Measurements from ENCODE around the gene MBNL3.

Gene MBNL3

DNA sequence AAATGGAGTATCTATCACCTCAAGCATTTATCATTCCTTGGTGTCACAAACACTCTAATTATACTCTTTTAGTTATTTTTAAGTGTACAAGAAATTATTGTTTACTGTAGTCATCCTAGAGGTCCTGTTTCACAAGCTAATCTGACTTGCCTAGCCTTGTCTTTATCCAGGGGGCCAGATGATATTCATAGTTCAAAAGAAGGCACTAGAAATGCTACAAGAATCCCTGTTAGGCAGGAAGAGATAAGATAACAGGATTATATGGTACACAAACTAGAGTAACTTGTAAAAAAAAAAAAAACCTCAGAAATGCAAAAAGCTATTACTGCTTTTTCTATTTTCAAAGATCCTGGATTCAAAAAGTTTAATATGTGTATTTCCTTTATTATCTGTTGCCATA is 95.8 kb downstream of the MBNL3 start:
- no peaks in the 10 kb centered on the region for H3K9me3 ChIP-seq (ENCODE audit: low read depth, low read length)
- no peak for TF ChIP-seq POLR2AphosphoS5 (IDR thresholded peaks at IDR 0.05; ENCODE audit: borderline replicate concordance, low read depth, low read length)
- no peak for TF ChIP-seq FOXP2 (optimal IDR thresholded peaks at IDR 0.05; ENCODE audit: control extremely low read depth, extremely low read length, insufficient read depth)
- no peak for TF ChIP-seq EZH2 (IDR thresholded peaks at IDR 0.05)
- no peak overlapping the region for H3K9ac ChIP-seq (ENCODE audit: insufficient read length)
- H3K36me3 ChIP-seq (ENCODE audit: insufficient read depth, low read length) = no peaks in the 10 kb centered on the region; the same call in 1 of the 2 replicates
- H3K4me3 ChIP-seq = no peak overlapping the region
- H3K27ac ChIP-seq = no peak overlapping the region
- DNase-seq (ENCODE audit: low read depth, low spot score) = no peak

DNA sequence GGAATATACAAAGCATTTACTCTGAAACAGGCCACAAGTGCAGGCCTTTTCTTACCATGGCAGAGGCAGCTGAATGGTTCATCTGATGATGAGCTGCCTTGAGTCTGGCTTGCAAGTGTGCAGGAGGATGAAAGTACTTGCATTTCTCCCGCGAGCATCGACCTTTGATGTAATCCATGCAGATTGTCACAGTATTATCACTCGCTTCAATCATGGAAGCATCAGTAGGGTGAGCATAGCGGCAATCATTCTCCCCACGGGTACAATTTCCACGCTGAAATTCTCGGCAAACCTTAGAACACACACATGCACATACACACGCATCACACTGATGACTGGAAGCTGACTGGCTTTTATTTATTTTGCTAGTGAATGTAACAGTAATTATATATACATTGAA is 98.0 kb downstream of the MBNL3 start:
- DNase-seq (ENCODE audit: low read depth, low spot score) = no peak
- Histone ChIP-seq H3K4me3 (no peak overlapping the region), H3K36me3 (ENCODE audit: insufficient read depth, low read length) (no peaks in the 10 kb centered on the region; the same call in 1 of the 2 replicates), H3K9me3 (ENCODE audit: low read depth, low read length) (no peaks in the 10 kb centered on the region), H3K9ac (ENCODE audit: insufficient read length) (no peak overlapping the region), H3K27ac (no peak overlapping the region)
- TF ChIP-seq POLR2AphosphoS5 (IDR thresholded peaks at IDR 0.05; ENCODE audit: borderline replicate concordance, low read depth, low read length) = no peak
- no peak for TF ChIP-seq FOXP2 (optimal IDR thresholded peaks at IDR 0.05; ENCODE audit: control extremely low read depth, extremely low read length, insufficient read depth)
- no peak for TF ChIP-seq EZH2 (IDR thresholded peaks at IDR 0.05)

DNA sequence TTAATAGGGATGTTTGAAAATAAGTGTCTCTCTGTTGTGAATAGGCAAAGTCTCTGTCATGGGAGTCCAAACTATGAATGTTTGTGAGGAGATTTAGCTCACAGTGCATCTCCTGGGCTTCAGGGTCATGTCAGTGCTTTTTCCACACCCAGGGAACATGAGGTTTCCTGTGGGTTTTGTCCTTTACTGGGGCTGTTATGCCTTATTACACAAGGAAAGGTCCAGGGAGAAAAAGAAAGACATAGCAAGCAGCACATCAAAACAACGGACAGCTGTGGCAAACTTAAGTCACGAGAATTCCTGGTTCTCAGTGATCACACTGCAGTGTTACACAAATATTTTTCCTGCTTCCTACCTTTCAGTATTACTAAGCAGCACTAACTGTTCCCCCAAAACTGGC is 99.4 kb downstream of the MBNL3 start:
- H3K9ac ChIP-seq (ENCODE audit: insufficient read length) = no peak overlapping the region
- H3K27ac ChIP-seq = no peak overlapping the region
- no peaks in the 10 kb centered on the region; the same call in 1 of the 2 replicates for H3K36me3 ChIP-seq (ENCODE audit: insufficient read depth, low read length)
- no peak for DNase-seq (ENCODE audit: low read depth, low spot score)
- TF ChIP-seq EZH2 (IDR thresholded peaks at IDR 0.05) (no peak), POLR2AphosphoS5 (IDR thresholded peaks at IDR 0.05; ENCODE audit: borderline replicate concordance, low read depth, low read length) (no peak), FOXP2 (optimal IDR thresholded peaks at IDR 0.05; ENCODE audit: control extremely low read depth, extremely low read length, insufficient read depth) (no peak)
- H3K4me3 ChIP-seq = no peak overlapping the region
- H3K9me3 ChIP-seq (ENCODE audit: low read depth, low read length) = no peaks in the 10 kb centered on the region

DNA sequence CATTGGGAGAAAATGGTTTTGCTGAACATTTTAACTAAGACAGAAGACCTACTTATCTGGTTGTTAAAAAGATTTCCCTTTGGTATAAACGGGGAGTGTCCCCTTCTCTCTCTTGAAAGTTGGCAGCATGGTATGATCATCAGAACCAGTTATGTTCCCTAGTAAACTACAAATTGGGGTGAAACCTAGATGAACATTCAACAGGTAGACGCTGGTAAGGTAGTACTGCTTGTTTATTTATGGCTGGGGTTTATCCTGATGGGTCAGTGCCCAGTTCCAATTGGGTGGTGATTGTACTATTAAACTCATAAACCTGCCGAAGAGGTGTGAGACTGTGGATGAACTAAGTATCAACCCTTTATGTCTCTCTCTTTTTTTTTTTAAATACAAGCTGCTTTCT is 100.5 kb downstream of the MBNL3 start:
- H3K4me3 ChIP-seq = no peak overlapping the region
- no peak overlapping the region for H3K27ac ChIP-seq
- TF ChIP-seq EZH2 (IDR thresholded peaks at IDR 0.05) (no peak), POLR2AphosphoS5 (IDR thresholded peaks at IDR 0.05; ENCODE audit: borderline replicate concordance, low read depth, low read length) (no peak)
- H3K36me3 ChIP-seq (ENCODE audit: insufficient read depth, low read length) = no peaks in the 10 kb centered on the region; the same call in 1 of the 2 replicates
- DNase-seq (ENCODE audit: low read depth, low spot score) = no peak
- no peak overlapping the region for H3K9ac ChIP-seq (ENCODE audit: insufficient read length)
- H3K9me3 ChIP-seq (ENCODE audit: low read depth, low read length) = no peaks in the 10 kb centered on the region

DNA sequence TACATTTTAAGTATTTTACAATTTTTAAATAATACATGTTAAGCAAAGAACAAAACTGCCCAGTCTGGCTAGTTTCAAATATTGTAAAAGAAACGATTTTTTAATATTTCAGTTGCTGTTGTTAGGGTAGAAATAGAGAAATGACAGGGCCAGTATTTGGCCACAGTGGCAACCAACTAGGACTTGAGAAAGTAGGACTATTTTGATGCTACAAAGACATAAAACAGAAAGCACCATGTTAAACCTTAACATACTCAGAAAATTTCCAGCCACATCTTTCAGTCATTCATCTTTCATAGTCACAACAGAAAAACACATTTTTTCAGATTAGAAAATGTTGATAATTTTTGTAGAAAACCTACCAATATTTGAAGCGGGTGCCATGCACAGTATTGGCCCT is 104.5 kb downstream of the MBNL3 start:
- no peak overlapping the region for H3K4me3 ChIP-seq
- no peaks in the 10 kb centered on the region for H3K36me3 ChIP-seq (ENCODE audit: insufficient read depth, low read length)

DNA sequence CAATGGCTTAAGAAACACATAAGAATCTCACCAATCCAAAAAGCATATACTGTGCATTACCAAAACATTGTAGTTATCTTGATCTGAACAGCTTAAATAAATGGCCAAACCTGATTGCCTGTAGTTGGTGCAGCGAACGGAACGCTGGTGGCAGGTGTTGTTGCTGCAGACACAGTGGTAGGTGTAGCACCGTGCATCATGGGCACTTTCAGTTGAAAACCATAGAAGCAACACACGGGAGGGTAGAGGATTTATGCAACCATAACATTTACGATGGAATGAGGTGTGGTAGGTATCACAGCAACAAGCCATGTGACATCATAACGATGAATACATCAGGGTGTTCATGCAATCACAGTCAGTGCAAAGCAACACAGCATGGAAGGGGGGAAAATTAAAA is 106.8 kb downstream of the MBNL3 start:
- Histone ChIP-seq H3K27ac (no peak overlapping the region), H3K4me3 (no peak overlapping the region), H3K36me3 (ENCODE audit: insufficient read depth, low read length) (no peaks in the 10 kb centered on the region), H3K9ac (ENCODE audit: insufficient read length) (no peak overlapping the region), H3K9me3 (ENCODE audit: low read depth, low read length) (no peaks in the 10 kb centered on the region)
- DNase-seq (ENCODE audit: low read depth, low spot score) = no peak
- TF ChIP-seq EZH2 (IDR thresholded peaks at IDR 0.05) (no peak), POLR2AphosphoS5 (IDR thresholded peaks at IDR 0.05; ENCODE audit: borderline replicate concordance, low read depth, low read length) (no peak), FOXP2 (optimal IDR thresholded peaks at IDR 0.05; ENCODE audit: control extremely low read depth, extremely low read length, insufficient read depth) (no peak)

More for the DNA sequence above, 104.5 kb downstream of the MBNL3 start:
- no peak for DNase-seq (ENCODE audit: low read depth, low spot score)
- Histone ChIP-seq H3K9ac (ENCODE audit: insufficient read length) (no peak overlapping the region), H3K27ac (no peak overlapping the region), H3K9me3 (ENCODE audit: low read depth, low read length) (no peaks in the 10 kb centered on the region)
- TF ChIP-seq POLR2AphosphoS5 (IDR thresholded peaks at IDR 0.05; ENCODE audit: borderline replicate concordance, low read depth, low read length) (no peak), EZH2 (IDR thresholded peaks at IDR 0.05) (no peak), FOXP2 (optimal IDR thresholded peaks at IDR 0.05; ENCODE audit: control extremely low read depth, extremely low read length, insufficient read depth) (no peak)

DNA sequence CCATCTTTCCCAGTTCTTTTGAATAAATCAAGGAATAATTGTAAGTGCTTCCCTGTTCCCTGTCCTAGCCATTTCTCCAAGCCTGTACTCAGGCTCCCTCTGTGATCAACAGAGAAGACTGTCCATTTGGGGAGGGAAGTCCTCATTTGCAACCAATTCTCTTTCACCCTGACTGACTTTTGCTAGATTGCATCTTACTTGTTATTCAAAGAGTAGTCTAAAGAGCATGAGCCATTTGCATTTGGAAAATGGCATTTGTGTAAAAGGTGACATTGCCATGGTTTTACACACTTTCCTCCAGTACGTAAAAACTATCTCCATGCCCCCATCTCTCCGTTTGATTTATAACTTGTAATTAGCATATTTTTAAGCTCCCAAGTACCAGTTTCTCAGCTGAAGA is 110.6 kb downstream of the MBNL3 start:
- TF ChIP-seq POLR2AphosphoS5 (IDR thresholded peaks at IDR 0.05; ENCODE audit: borderline replicate concordance, low read depth, low read length) = no peak
- TF ChIP-seq FOXP2 (optimal IDR thresholded peaks at IDR 0.05; ENCODE audit: control extremely low read depth, extremely low read length, insufficient read depth) = no peak
- no peak for TF ChIP-seq EZH2 (IDR thresholded peaks at IDR 0.05)
- Histone ChIP-seq H3K9ac (ENCODE audit: insufficient read length) (no peak overlapping the region), H3K4me3 (no peak overlapping the region), H3K27ac (no peak overlapping the region), H3K9me3 (ENCODE audit: low read depth, low read length) (no peaks in the 10 kb centered on the region), H3K36me3 (ENCODE audit: insufficient read depth, low read length) (no peaks in the 10 kb centered on the region)
- no peak for DNase-seq (ENCODE audit: low read depth, low spot score)

DNA sequence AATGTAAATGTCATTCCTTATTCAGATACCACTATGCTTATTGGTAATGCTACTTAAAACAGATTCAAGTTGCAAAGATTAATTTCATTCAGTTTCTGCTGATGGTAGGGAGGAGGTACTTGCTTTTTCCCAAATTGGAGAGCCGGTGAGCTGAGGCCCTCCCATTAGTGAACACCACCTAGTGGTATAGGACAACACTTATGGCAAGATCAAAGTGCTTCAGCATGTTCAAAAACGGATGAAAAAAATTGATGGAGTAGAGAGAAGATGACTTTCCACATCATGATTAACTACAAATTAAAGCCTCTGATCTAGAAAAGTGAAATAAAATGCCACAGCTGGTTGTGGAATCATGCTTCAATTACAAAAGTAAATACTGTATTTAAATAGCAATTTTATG is 112.9 kb downstream of the MBNL3 start:
- no peak for TF ChIP-seq EZH2 (IDR thresholded peaks at IDR 0.05)
- TF ChIP-seq POLR2AphosphoS5 (IDR thresholded peaks at IDR 0.05; ENCODE audit: borderline replicate concordance, low read depth, low read length) = no peak
- TF ChIP-seq FOXP2 (optimal IDR thresholded peaks at IDR 0.05; ENCODE audit: control extremely low read depth, extremely low read length, insufficient read depth) = no peak

DNA sequence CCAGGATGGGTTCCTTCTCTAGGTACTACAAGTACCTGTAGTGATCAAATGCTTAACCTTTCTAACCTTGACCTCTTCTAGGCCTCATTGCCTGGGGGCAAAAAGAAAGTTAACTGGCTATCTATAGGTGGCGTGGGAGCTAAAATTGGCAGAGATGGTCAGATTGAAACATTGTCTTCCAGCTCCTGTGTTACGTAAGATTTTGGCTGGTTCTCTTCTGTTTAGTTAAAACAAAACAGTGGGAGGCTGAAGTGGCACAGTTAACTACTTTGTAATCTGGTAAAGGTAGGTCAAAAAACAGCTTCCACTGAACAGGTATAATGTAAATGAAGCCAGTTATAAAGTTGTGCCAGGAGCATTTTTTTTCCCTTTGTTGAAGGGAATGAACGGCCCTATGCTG is 115.2 kb downstream of the MBNL3 start:
- DNase-seq (ENCODE audit: low read depth, low spot score) = no peak
- Histone ChIP-seq H3K9ac (ENCODE audit: insufficient read length) (no peak overlapping the region), H3K36me3 (ENCODE audit: insufficient read depth, low read length) (no peaks in the 10 kb centered on the region), H3K4me3 (no peak overlapping the region), H3K27ac (no peak overlapping the region), H3K9me3 (ENCODE audit: low read depth, low read length) (no peaks in the 10 kb centered on the region)
- TF ChIP-seq EZH2 (IDR thresholded peaks at IDR 0.05) (no peak), FOXP2 (optimal IDR thresholded peaks at IDR 0.05; ENCODE audit: control extremely low read depth, extremely low read length, insufficient read depth) (no peak), POLR2AphosphoS5 (IDR thresholded peaks at IDR 0.05; ENCODE audit: borderline replicate concordance, low read depth, low read length) (no peak)

More for the DNA sequence above, 112.9 kb downstream of the MBNL3 start:
- Histone ChIP-seq H3K27ac (no peak overlapping the region), H3K9me3 (ENCODE audit: low read depth, low read length) (no peaks in the 10 kb centered on the region), H3K4me3 (no peak overlapping the region), H3K9ac (ENCODE audit: insufficient read length) (no peak overlapping the region), H3K36me3 (ENCODE audit: insufficient read depth, low read length) (no peaks in the 10 kb centered on the region)
- DNase-seq (ENCODE audit: low read depth, low spot score) = no peak
